Measurements from ENCODE around the gene PPP1R13B.
"Not testable (repeated sequence)": the region's sequence is repeated elsewhere in the genome, so short reads cannot be mapped to it uniquely, and the experiment has no call there.

Gene PPP1R13B

GRCh38 chr14:103698380-103699260 lies 148.8 kb downstream of the PPP1R13B start:
- DNase-seq (ENCODE audit: low read depth): no peak

DNA sequence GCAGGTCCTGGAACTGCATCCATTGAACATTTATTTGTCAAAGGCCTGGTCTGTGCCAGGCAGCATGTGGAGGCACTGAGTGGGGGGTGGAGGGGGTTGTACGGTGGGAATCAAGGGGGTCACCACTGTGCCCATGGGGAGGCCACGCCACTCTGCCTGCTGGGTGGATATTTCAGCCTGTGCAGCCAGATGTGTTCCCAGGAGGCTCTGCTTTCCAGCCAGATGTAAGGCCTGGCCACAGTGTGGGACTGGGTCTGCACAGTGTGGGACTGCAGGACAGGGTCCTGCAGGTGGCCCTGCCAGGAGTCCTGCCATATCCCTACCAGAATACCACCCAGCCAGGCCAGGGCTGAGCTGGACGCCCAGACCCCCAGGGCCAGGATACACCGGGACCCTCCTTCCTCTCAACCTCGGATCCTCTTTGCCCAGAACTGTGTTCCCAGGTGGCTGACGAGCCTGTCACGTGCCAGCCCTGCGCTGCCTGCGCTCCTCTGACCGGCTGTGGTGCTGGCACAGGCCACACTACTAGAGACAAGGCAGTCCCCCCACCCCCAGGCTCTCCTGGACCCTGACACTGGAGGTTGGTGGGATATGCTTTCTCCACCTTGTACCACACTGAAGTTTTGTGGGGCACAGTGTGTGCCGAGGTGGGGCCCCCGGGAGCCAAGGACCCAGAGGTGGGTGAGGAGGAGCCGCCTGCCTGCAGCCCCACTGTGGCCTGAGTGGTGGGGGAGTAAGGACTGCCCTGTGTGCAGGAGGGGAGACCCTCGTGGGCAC lies 149.6 kb downstream of the PPP1R13B start:
- no peak for DNase-seq (ENCODE audit: low read depth)

GRCh38 chr14:103697206-103697602 lies 150.2 kb downstream of the PPP1R13B start:
- DNase-seq (ENCODE audit: low read depth): no peak

GRCh38 chr14:103696466-103697071 lies 150.8 kb downstream of the PPP1R13B start:
- DNase-seq (ENCODE audit: low read depth): no peak

- no peak for DNase-seq (ENCODE audit: low read depth)
Observed at GRCh38 chr14:103696070-103696402, 151.3 kb downstream of the PPP1R13B start.

DNA sequence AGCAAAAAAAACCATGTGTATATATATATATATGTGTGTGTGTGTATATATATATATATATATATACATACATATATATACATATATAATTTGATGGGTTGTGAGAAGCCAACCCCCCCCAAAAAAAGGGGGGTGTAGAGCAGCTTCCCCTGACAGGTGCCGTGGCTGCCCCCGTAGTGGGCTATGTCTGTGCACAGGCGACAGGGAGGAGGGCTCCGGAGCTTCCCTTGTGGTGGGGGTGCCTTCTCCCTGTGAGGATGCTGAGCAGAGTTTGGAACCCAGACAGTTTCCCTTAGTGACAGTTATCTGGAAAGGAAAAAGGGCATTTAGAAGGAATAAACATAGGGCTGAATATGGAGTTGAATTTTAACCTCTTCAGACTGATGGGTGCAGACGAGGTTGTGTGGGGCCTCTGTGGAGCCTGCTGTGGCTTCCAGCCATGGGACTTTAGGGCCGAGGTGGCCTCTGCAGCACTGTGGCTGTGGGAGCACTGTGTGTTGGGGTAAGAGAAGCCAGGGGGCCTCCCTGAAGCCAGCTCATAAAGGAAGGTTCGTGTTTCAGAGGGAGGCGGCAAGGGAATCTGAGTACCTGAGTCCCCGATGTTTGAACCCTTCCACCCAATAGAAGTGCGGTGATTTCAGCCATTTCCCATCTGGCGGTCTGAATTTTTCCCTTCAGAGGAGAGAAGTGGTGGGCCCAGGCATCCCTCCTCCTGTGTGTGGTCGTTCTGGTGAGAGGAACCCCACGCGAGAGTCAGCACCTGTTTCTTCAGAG lies 151.9 kb downstream of the PPP1R13B start:
- DNase-seq (ENCODE audit: low read depth): no peak

DNA sequence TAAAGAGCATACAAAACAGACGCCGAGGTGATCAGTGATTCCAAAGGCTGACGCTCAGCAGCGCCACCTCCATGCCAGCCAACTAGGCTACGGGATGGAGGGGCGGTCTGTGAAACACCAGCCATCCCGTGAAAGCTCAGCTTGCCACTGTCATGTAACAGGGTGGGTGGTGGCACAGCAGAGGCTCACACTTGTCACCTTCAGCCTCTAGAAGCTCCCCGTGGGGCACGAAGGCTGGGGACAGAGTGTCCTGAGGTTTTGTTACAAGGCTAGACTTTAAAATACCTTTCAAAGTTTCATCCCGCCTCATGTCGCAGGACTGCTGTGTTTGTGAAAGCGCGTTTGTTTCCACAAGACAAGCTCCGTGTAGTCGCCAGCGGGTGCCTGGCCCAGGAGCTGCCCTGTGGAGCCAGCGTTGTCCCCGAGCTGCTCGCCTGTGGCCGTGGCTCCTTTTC lies 152.8 kb downstream of the PPP1R13B start:
- no peak for DNase-seq (ENCODE audit: low read depth)

GRCh38 chr14:103693515-103693914 lies 153.9 kb downstream of the PPP1R13B start:
- no peak for DNase-seq (ENCODE audit: low read depth)

- no peak for DNase-seq (ENCODE audit: low read depth)
Observed at GRCh38 chr14:103692871-103693270, 154.5 kb downstream of the PPP1R13B start.

- DNase-seq (ENCODE audit: low read depth): no peak
Observed at GRCh38 chr14:103692159-103692558, 155.2 kb downstream of the PPP1R13B start.

DNA sequence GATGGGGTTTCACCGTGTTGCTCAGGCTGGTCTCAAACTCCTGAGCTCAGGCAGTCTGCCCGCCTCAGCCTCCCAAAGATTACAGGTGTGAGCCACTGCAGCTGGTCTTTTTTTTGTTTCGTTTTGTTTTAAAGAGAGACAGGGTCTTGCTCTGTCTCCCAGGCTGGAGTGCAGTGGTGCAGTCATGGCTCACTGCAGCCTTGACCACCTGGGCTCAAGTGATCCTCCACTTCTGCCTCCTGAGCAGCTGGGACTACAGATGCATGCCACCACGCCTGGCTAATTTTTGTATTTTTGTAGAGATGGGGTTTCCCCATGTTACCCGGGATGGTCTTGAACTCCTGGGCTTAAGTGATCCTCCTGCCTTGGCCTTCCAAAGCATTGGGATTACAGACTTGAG lies 155.7 kb downstream of the PPP1R13B start:
- DNase-seq (ENCODE audit: low read depth): not testable (repeated sequence)

- DNase-seq (ENCODE audit: low read depth): no peak
Observed at GRCh38 chr14:103690332-103690731, 157.0 kb downstream of the PPP1R13B start.

GRCh38 chr14:103688906-103689902 lies 158.2 kb downstream of the PPP1R13B start:
- DNase-seq (ENCODE audit: low read depth): no peak

GRCh38 chr14:103688441-103688840 lies 158.9 kb downstream of the PPP1R13B start:
- DNase-seq (ENCODE audit: low read depth): no peak

GRCh38 chr14:103687712-103688111 lies 159.7 kb downstream of the PPP1R13B start:
- DNase-seq (ENCODE audit: low read depth): no peak

DNA sequence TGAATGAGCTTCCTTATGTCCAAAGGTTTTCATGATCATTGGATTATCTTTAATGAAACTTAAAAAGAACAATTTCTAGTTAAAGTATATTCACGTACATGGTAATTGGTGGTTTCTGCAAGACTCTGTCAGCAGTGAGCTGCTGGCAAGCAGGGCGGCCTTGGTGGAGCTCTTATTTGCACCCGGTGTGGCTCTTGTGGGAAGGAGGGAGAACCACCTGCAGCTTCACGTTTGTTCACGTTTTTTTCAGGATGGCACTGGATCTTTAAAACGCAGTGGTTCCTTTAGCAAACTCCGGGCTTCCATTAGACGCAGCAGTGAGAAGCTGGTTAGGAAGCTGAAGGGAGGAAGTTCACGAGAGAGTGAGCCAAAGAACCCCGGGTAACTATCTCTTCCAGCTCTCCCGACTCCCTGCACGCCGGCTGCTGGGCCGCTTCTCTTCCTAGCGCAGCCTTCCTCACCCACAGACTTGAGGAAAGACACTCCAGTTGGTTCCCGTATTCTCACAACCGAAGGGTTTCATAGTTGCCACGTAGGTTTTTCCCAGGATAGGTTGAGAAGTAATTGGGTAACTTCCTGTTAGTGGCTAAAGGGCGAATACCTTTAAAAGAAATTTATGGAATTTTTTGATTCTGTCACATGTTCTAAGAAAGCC lies 160.4 kb downstream of the PPP1R13B start:
- no peak for DNase-seq (ENCODE audit: low read depth)

DNA sequence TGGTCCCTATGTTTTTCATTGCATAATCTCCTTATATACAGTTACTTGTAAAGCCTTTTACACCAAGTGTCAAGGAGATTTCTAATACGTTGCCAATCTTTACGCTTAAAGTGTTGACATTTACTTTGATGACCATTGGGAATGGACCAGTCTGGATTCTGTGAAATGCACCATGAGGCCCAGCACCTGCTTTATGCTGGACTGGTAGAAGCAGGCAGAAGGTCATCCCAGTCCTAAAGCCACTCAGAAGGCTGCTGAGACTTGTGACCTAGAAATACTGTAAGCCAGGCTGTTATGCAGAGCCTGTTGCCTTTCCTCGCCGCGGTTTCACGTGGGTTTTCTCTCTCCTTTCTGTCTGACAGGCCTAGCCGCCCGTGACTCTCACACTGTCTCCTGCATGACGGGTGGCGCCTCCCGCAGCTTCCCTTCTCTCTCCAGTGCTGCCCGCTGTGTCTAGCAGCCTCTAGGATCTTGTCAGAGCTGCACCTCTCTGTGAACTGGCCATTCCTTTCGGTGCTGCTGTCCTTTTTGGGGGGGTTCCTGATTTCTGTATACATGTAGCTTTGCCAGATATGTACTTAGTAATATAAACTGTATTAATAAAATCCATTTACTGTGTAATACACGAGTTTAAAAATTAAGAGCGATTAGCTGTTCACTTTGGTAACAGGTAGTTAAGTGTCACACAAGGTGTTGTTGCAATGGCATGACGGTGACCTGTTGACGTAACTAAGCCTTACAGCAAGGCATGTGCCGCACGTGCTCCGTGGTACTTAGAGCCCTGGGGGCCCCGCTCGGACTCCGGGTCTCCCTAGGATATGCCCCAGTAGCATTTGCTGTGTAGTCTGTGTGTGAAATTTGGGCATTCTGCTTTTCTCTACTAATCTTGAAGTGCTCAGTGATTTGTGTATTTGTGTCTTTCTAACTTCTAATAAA lies 161.8 kb downstream of the PPP1R13B start:
- DNase-seq (ENCODE audit: low read depth): no peak

- no peak for DNase-seq (ENCODE audit: low read depth)
Observed at GRCh38 chr14:103684871-103685270, 162.5 kb downstream of the PPP1R13B start.

DNA sequence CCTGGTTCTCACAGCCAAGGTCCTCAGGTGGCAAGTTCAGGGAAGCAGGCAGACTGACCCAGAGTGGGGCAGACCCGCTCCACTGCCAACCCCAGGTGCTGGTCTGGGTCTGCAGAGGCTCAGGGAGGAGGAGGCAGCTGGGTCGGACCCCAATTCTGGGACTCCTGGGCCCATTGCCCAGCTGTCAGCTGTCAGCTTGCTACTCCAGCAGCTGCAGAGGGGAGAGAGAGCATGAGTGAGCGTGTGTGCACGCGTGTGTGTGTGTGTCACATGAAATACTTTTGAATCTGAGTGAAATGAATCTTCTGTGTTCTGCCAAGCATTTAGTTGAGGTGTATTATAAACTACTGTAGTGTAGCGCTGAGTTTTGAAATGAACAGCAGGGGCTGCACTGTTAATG lies 162.9 kb downstream of the PPP1R13B start:
- DNase-seq (ENCODE audit: low read depth): no peak

All from activated T-helper 1 cell treated with Interleukin-2 at 50 U/mL for 16 hours (primary cell).